IMR-90 (cell line): ENCODE measurements around the gene ACTG2. TPM values are rescaled to one million over a fixed set of nuclear protein-coding genes. Genes with fewer than 3 reads are reported as not detected.
"Not testable (repeated sequence)": the region's sequence is repeated elsewhere in the genome, so short reads cannot be mapped to it uniquely, and the experiment has no call there.

Experiments
- ATAC-seq: fragments of 200-7000 bp; cut with Tn5 transposase; 2 replicates; pipeline ENCODE4 v1.9.1; 2020; ENCODE audit warnings: low read depth, mild to moderate bottlenecking, moderate library complexity
- BruUV-seq: library from RNA; stranded (reverse); fragments of 400-500 nt; replicated peaks from 2 replicates; lab custom pipeline; 2021; lab: Mats Ljungman, UMichigan
- CTCF ChIA-PET: fragments of 300-600 bp; formaldehyde crosslinking; extraction: SDS; loops from one replicate; lab custom pipeline; 2021; ENCODE audit warnings: antibody characterized with exemption; lab: Yijun Ruan, JAX
- POLR2A ChIA-PET: fragments of 300-600 bp; sonication (Branson Sonifier 250); formaldehyde crosslinking; loops from one replicate; lab custom pipeline; 2022; ENCODE audit warnings: antibody characterized with exemption; ENCODE audit not compliant: unreplicated experiment; lab: Charles Lee
- DNase-seq: peaks from one replicate; pipeline ENCODE4 v3.0.0; 2013
- H2AFZ ChIP-seq: replicated peaks from 2 replicates; pipeline ENCODE3; 2013; ENCODE audit warnings: low read length, mild to moderate bottlenecking; ENCODE audit not compliant: poor library complexity
- H2AK5ac ChIP-seq: 2 replicates; pipeline ENCODE4 v1.6.1; 2013; ENCODE audit warnings: low read depth, low read length, inconsistent platforms
- H2AK9ac ChIP-seq: replicated peaks from 2 replicates; pipeline ENCODE3; 2013; ENCODE audit warnings: mild to moderate bottlenecking, low read depth, low read length, moderate library complexity; ENCODE audit not compliant: poor library complexity
- H2BK120ac ChIP-seq: 2 replicates; pipeline ENCODE4 v1.6.1; 2013; ENCODE audit warnings: low read depth, low read length, inconsistent platforms
- H2BK15ac ChIP-seq: 3 replicates; pipeline ENCODE4 v1.6.1; 2013; ENCODE audit warnings: low read depth, low read length, inconsistent platforms
- H2BK20ac ChIP-seq: 2 replicates; pipeline ENCODE4 v1.6.1; 2013; ENCODE audit warnings: low read depth, mild to moderate bottlenecking, inconsistent platforms, low read length, moderate library complexity
- H2BK5ac ChIP-seq: 2 replicates; pipeline ENCODE4 v1.6.1; 2013; ENCODE audit warnings: mild to moderate bottlenecking, low read depth, low read length, inconsistent platforms; ENCODE audit not compliant: poor library complexity, severe bottlenecking
- H3K14ac ChIP-seq: replicated peaks from 2 replicates; pipeline ENCODE4 v1.6.1; 2013; ENCODE audit warnings: low read depth, low read length, inconsistent platforms
- H3K18ac ChIP-seq: 2 replicates; pipeline ENCODE4 v1.6.1; 2013; ENCODE audit warnings: low read depth, low read length, control low read depth
- H3K23ac ChIP-seq: 2 replicates; pipeline ENCODE4 v1.6.1; 2013; ENCODE audit warnings: low read depth, low read length, inconsistent platforms
- H3K27ac ChIP-seq: 2 replicates; pipeline ENCODE4 v1.5.1; 2013; ENCODE audit warnings: mild to moderate bottlenecking, control low read depth, low read length; ENCODE audit not compliant: insufficient read depth
- H3K27me3 ChIP-seq: 2 replicates; pipeline ENCODE4 v1.6.1; 2013; ENCODE audit warnings: low read length; ENCODE audit not compliant: control insufficient read depth, insufficient read depth
- H3K36me3 ChIP-seq: 2 replicates; pipeline ENCODE4 v1.6.1; 2013; ENCODE audit warnings: low read length, mixed read lengths; ENCODE audit not compliant: control insufficient read depth, insufficient read depth
- H3K4ac ChIP-seq: 2 replicates; pipeline ENCODE4 v1.6.1; 2013; ENCODE audit warnings: low read depth, low read length, inconsistent platforms
- H3K4me1 ChIP-seq: 2 replicates; pipeline ENCODE4 v1.6.1; 2013; ENCODE audit warnings: low read length, mixed read lengths; ENCODE audit not compliant: control insufficient read depth, insufficient read depth
- H3K4me2 ChIP-seq: 2 replicates; pipeline ENCODE4 v1.6.1; 2013; ENCODE audit warnings: low read depth, mild to moderate bottlenecking, control low read depth, low read length, moderate library complexity
- H3K4me3 ChIP-seq: 2 replicates; pipeline ENCODE4 v1.5.1; 2013; ENCODE audit warnings: low read depth, mild to moderate bottlenecking, control low read depth, low read length, moderate library complexity; ENCODE audit not compliant: insufficient read depth
- H3K56ac ChIP-seq: 2 replicates; pipeline ENCODE4 v1.6.1; 2013; ENCODE audit warnings: low read length, inconsistent platforms; ENCODE audit not compliant: insufficient read depth; ENCODE audit errors: extremely low read depth
- H3K79me1 ChIP-seq, 2 experiments: 2 replicates each; pipeline ENCODE4 v1.6.1; 2013; ENCODE audit warnings: low read length in 2 of 2, inconsistent platforms in 1 of 2, low read depth in 1 of 2
- H3K9ac ChIP-seq: 2 replicates; pipeline ENCODE4 v1.6.1; 2013; ENCODE audit warnings: low read depth, low read length, control low read depth
- H3K9me1 ChIP-seq: 2 replicates; pipeline ENCODE4 v1.6.1; 2013; ENCODE audit warnings: low read length, inconsistent platforms; ENCODE audit not compliant: insufficient read depth
- H3K9me3 ChIP-seq: 2 replicates; pipeline ENCODE4 v1.6.1; 2013; ENCODE audit warnings: low read length; ENCODE audit not compliant: control insufficient read depth, insufficient read depth
- H4K20me1 ChIP-seq: 2 replicates; pipeline ENCODE4 v1.6.1; 2013; ENCODE audit warnings: low read length, inconsistent platforms; ENCODE audit not compliant: insufficient read depth
- H4K5ac ChIP-seq: 2 replicates; pipeline ENCODE4 v1.6.1; 2013; ENCODE audit warnings: mild to moderate bottlenecking, low read depth, low read length, control low read depth
- H4K8ac ChIP-seq, 2 experiments: 2 replicates each; pipeline ENCODE4 v1.6.1; 2013; ENCODE audit warnings: low read depth in 2 of 2, low read length in 2 of 2, control low read depth in 1 of 2, inconsistent platforms in 1 of 2
- H4K91ac ChIP-seq: 2 replicates; pipeline ENCODE4 v1.6.1; 2013; ENCODE audit warnings: low read depth, low read length, inconsistent platforms; ENCODE audit not compliant: insufficient read depth
- WGBS, 2 experiments: methylation state at CpG; one replicate each; pipeline versions ENCODE4 v1.1.5 to v1.1.7; 2013; ENCODE audit warnings: missing lambda C conversion rate in 2 of 2; ENCODE audit not compliant: insufficient read length in 1 of 2; ENCODE audit errors: extremely low coverage in 2 of 2; 5-methylcytosine and 5-hydroxymethylcytosine counted together
- dilution Hi-C: fragments of 300-500 bp; cut with HindIII; formaldehyde crosslinking; loops from one replicate; pipeline ENCODE4 v1.14.3; 2018; ENCODE audit warnings: low sequenced_read_pairs; ENCODE audit not compliant: unreplicated experiment
- in situ Hi-C: fragments of 300-500 bp; cut with MboI; formaldehyde crosslinking; loops from 3 replicates; pipeline ENCODE4 v1.14.3; 2019; ENCODE audit warnings: low sequenced_read_pairs, inconsistent platforms, mixed read lengths
- intact Hi-C: fragments of 100-400 bp; cut with micrococcal nuclease; formaldehyde crosslinking; loops from 2 replicates; pipeline ENCODE4 v1.10.0; 2022
- polyA plus RNA-seq, 3 experiments: library from polyadenylated mRNA; depleted of rRNA; stranded (reverse); fragments of >200 nt; gene quantifications; 2 replicates each; pipeline ENCODE4 v1.2.3, GENCODE V29; 2012; ENCODE audit warnings: low replicate concordance in 1 of 3
- total RNA-seq: library from RNA; depleted of rRNA; stranded (reverse); fragments of >200 nt; gene quantifications from 2 replicates; pipeline ENCODE4 v1.2.3, GENCODE V29; 2012

ACTG2 gene
- total and polyA plus RNA-seq, 2 of the 4 experiments (the other 2 are of a cell fraction), result 523 to 899 TPM

GRCh38 chr2:73940066-73940465, 47.3 kb downstream of the ACTG2 start:
- Histone ChIP-seq H4K20me1 (peaks cover 87% of the 10 kb centered on the region), H3K79me1 (peaks cover 47 to 79% of the 10 kb centered on the region in 2 experiments), H3K4me1 (peaks cover 15% of the 10 kb centered on the region), H3K9me1 (peaks cover 32% of the 10 kb centered on the region), H3K36me3 (peaks cover 18% of the 10 kb centered on the region)
- H3K4me3 ChIP-seq, H4K8ac ChIP-seq, POLR2A ChIA-PET, H2BK20ac ChIP-seq, ATAC-seq, H4K5ac ChIP-seq, H3K27me3 ChIP-seq, H2BK120ac ChIP-seq, dilution Hi-C loops, H3K9ac ChIP-seq, H2AFZ ChIP-seq, H2AK5ac ChIP-seq, H3K56ac ChIP-seq, H3K4me2 ChIP-seq, in situ Hi-C loops, H3K23ac ChIP-seq, H3K14ac ChIP-seq, H2BK5ac ChIP-seq, H3K9me3 ChIP-seq, H2BK15ac ChIP-seq, intact Hi-C loops, CTCF ChIA-PET, H3K4ac ChIP-seq, H3K27ac ChIP-seq, BruUV-seq, DNase-seq, H3K18ac ChIP-seq, H4K91ac ChIP-seq, H2AK9ac ChIP-seq: not testable (repeated sequence)
- no CpG with 5 or more reads among the region's 1 CpG for WGBS, 2 experiments
